ENCODE data around the gene ITIH5.
A peak's percentile ranks its signal among the peaks of the same experiment; 100 is the strongest.
"Not testable (repeated sequence)": the region's sequence is repeated elsewhere in the genome, so short reads cannot be mapped to it uniquely, and the experiment has no call there.

ITIH5 gene

GRCh38 chr10:7666253-7667023, at the start of gene ITIH5:
Gene ITIH5 (minus strand): TSS chr10:7666966. CDS start chr10:7666892, 74 bp downstream.
- peak; percentile 42 for DNase-seq

- no peak for DNase-seq
Measured at GRCh38 chr10:7715515-7715914, 48.7 kb upstream of the ITIH5 start.

GRCh38 chr10:7711075-7711474, 44.3 kb upstream of the ITIH5 start:
- not testable (repeated sequence) for DNase-seq

GRCh38 chr10:7710446-7710845, 43.7 kb upstream of the ITIH5 start:
- DNase-seq, result no peak

- no peak for DNase-seq
Measured at GRCh38 chr10:7708832-7709231, 42.1 kb upstream of the ITIH5 start.

- no peak for DNase-seq
Measured at GRCh38 chr10:7707858-7708622, 41.3 kb upstream of the ITIH5 start.

- DNase-seq, result no peak
Measured at GRCh38 chr10:7707102-7707501, 40.3 kb upstream of the ITIH5 start.

- no peak for DNase-seq
Measured at GRCh38 chr10:7706534-7707073, 39.8 kb upstream of the ITIH5 start.

- no peak for DNase-seq
Measured at GRCh38 chr10:7705341-7705740, 38.6 kb upstream of the ITIH5 start.

- DNase-seq, result no peak
Measured at GRCh38 chr10:7704071-7705016, 37.6 kb upstream of the ITIH5 start.

DNA sequence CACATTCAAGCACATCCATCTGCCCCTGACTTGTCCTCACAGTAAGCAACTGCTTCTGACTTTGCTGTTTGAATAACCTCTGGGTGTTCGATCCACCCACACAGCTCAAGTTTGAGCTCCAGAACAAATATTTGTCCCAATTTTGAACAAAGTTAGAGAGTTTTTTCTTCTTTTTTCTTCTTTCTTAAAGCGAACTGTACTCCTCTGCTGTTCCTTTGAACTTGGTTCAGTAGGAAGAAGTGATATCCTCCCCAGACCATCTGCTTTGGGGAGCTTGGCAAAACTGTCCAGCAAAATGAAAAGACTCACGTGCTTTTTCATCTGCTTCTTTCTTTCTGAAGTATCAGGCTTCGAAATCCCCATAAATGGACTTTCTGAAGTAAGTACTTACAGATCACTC, 36.4 kb upstream of the ITIH5 start, which contains the start of gene ITIH2:
Gene ITIH2 (plus strand): TSS at position 177 of the 400 bp plus-strand sequence. CDS start 119 bp downstream, at position 296.
- no peak for DNase-seq

DNA sequence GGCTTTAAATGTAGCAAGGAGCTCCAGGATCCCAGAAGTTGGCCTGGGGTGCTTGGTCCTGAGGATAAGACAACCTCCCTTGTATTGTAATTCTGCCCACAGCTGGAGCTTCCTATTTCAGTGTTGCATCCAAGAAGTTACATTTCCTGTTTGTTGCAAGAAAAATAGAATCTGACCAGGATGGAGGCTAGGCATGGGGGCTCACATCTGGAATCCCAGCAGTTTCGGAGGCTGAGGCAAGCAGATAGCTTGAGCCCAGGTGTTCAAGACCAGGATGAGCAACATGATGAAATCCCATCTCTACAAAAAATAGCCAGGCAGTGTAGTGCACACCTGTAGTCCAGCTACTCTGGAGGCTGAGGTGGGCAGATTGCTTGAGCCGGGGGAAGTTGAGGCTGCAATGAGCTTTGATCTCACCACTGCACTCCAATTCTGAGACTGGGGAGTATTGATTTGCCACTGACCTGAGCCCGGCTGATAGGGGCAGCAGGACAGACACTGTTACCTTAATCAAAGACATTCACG, 35.6 kb upstream of the ITIH5 start:
- no peak for DNase-seq

- no peak for DNase-seq
Measured at GRCh38 chr10:7701158-7701742, 34.5 kb upstream of the ITIH5 start.

GRCh38 chr10:7700577-7701125, 33.9 kb upstream of the ITIH5 start:
- no peak for DNase-seq

DNA sequence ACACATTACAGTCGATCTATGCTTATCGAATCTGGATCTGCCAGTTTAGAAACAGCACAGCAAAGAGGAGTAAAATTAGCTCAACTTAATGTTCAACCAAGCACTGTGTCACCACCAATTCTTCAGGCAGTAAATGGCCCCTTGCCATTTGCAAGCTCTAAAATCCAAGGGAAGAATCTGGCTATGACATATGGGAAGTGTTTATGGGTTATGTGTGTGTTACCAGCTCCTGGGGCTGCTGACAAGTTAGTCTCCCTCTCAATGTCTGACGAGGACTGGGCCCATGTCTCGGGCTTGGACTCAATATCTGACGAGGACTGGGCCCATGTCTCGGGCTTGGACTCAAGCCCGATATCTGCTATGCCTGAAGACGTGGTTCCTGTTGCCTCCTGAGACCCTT, 30.7 kb upstream of the ITIH5 start:
- no peak for DNase-seq

GRCh38 chr10:7696545-7696944, 29.8 kb upstream of the ITIH5 start:
- no peak for DNase-seq

- DNase-seq, result not testable (repeated sequence)
Measured at GRCh38 chr10:7693194-7693593, 26.4 kb upstream of the ITIH5 start.

DNA sequence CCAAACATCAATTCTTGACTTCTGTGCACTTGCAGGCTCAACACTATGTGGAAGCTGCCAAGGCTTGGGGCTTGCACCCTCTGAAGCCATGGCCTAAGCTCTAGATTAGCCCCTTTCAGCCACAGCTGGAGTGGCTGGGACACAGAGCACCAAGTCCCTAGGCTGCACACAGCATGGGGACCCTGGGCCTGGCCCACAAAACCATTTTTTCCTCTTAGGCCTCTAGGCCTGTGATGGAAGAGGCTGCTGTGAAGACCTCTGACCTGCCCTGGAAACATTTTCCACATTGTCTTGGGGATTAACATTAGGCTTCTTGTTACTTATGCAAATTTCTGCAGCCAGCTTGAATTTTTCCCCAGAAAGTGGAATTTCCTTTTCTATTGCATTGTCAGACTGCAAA, 25.6 kb upstream of the ITIH5 start:
- not testable (repeated sequence) for DNase-seq

DNA sequence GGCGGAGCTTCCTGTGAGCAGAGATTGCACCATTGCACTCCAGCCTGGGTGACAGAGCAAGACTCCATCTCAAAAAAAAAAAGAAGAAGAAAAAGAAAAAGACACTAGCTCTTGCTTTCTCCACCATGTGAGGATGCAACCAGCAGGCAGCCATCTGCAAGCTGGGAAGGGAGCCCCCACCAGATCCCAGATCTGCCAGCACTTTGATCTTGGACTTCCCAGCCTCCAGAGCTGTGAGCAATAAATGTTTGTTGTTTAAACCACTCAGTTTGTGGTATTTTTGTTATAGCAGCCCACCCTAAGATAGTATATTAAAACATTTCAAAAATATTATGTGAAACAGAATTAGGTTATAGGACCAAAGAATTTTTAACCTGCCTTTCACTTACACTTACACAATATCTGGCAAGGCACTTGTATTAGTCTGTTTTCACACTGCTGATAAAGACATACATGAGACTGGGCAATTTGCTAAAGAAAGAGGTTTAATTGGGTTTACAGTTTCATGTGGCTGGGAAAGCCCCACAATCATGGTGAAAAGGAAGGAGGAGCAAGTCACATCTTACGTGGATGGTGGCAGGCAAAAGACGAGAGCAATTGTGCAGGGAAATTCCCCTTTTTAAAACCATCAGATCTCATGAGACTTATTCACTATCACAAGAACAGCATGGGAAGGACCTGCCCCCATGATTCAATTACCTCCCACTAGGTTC, 24.3 kb upstream of the ITIH5 start:
- DNase-seq, result not testable (repeated sequence)

- no peak for DNase-seq
Measured at GRCh38 chr10:7689591-7689990, 22.8 kb upstream of the ITIH5 start.

All from left hindlimb (tissue), 1 donor.